B cell (primary cell): Measurements from ENCODE around the gene GATA6. TPM values are rescaled to one million over a fixed set of nuclear protein-coding genes. Genes with fewer than 3 reads are reported as not detected.

Source experiments
- ATAC-seq: fragments of 200-7000 bp; cut with Tn5 transposase; one replicate; pipeline ENCODE4 v1.10.0; 2021; ENCODE audit warnings: low read depth, mild to moderate bottlenecking, moderate number of reproducible peaks, moderate library complexity
- CTCF ChIA-PET: fragments of 350-600 bp; sonication (Branson Sonifier 250); formaldehyde crosslinking; loops from one replicate; lab custom pipeline; 2021; ENCODE audit warnings: antibody characterized with exemption, inconsistent platforms; lab: Charles Lee
- POLR2A ChIA-PET: fragments of 350-600 bp; sonication (Branson Sonifier 250); formaldehyde crosslinking; loops from one replicate; lab custom pipeline; 2021; ENCODE audit warnings: antibody characterized with exemption; lab: Charles Lee
- DNase-seq: peaks from one replicate; pipeline ENCODE4 v3.0.0; 2013
- H2AFZ ChIP-seq: 2 replicates; pipeline ENCODE4 v1.6.1; 2012; ENCODE audit warnings: mild to moderate bottlenecking, low read depth, low read length; ENCODE audit not compliant: insufficient read depth, poor library complexity, severe bottlenecking
- H3K27ac ChIP-seq, 2 donors: 1 replicate in 1 of 2; 2 replicates in 1 of 2; pipeline ENCODE4 v1.5.1; 2012 to 2013; ENCODE audit warnings: low read length in 2 of 2, mild to moderate bottlenecking in 2 of 2, moderate library complexity in 1 of 2
- H3K27me3 ChIP-seq, 4 experiments: fragments of 200-600 bp in 1 of 4; sonication (generic) in 1 of 4; replicated peaks in 1 of 4; 1 replicate in 2 of 4; 2 replicates in 2 of 4; pipeline versions ENCODE4 v1.6.1 to v1.7.0; 2013 to 2016; ENCODE audit warnings: low read length in 3 of 4, mild to moderate bottlenecking in 2 of 4, mixed read lengths in 1 of 4, moderate library complexity in 1 of 4; ENCODE audit not compliant: insufficient read depth in 4 of 4, control insufficient read depth in 3 of 4; ENCODE audit errors: control extremely low read depth in 1 of 4
- H3K36me3 ChIP-seq, 2 experiments: replicated peaks in 1 of 2; 1 replicate in 1 of 2; 2 replicates in 1 of 2; pipeline versions ENCODE4 v1.6.1 to v1.7.1; 2013; ENCODE audit warnings: low read length in 1 of 2; ENCODE audit not compliant: insufficient read depth in 2 of 2, control insufficient read depth in 1 of 2; ENCODE audit errors: control extremely low read depth in 1 of 2, extremely low read depth in 1 of 2
- H3K4me1 ChIP-seq, 2 donors: fragments of 200-600 bp in 1 of 2; sonication (generic) in 1 of 2; 1 replicate in 1 of 2; 2 replicates in 1 of 2; pipeline versions ENCODE4 v1.5.1 to v1.6.1; 2013 to 2017; ENCODE audit warnings: low read length in 2 of 2; ENCODE audit not compliant: control insufficient read depth in 2 of 2, insufficient read depth in 2 of 2
- H3K4me2 ChIP-seq: replicated peaks from 2 replicates; pipeline ENCODE3; 2012; ENCODE audit warnings: mild to moderate bottlenecking, low read depth, low read length; ENCODE audit not compliant: poor library complexity, severe bottlenecking
- H3K4me3 ChIP-seq, 5 experiments: fragments of 200-600 bp in 1 of 5; sonication (generic) in 1 of 5; 1 replicate in 3 of 5; 2 replicates in 2 of 5; pipeline versions ENCODE4 v1.5.1 to v1.7.0; 2011 to 2016; ENCODE audit warnings: low read length in 4 of 5, mild to moderate bottlenecking in 4 of 5, low read depth in 2 of 5, control low read depth in 1 of 5, moderate library complexity in 1 of 5; ENCODE audit not compliant: insufficient read depth in 1 of 5; ENCODE audit errors: control extremely low read depth in 1 of 5, extremely low read depth in 1 of 5
- H3K79me2 ChIP-seq: fragments of 200-600 bp; sonication (generic); one replicate; pipeline ENCODE4 v1.6.0; 2016; ENCODE audit warnings: low read length; ENCODE audit not compliant: control insufficient read depth, insufficient read depth
- H3K9ac ChIP-seq: fragments of 200-600 bp; sonication (generic); 2 replicates; pipeline ENCODE4 v1.6.1; 2017; ENCODE audit warnings: mild to moderate bottlenecking, low read length, moderate library complexity
- H3K9me3 ChIP-seq, 3 donors: one replicate each; pipeline versions ENCODE4 v1.6.1 to v1.7.1; 2013; ENCODE audit warnings: low read length in 2 of 3; ENCODE audit not compliant: control insufficient read depth in 2 of 3, insufficient read depth in 1 of 3; ENCODE audit errors: control extremely low read depth in 1 of 3
- H4K20me1 ChIP-seq: 2 replicates; pipeline ENCODE4 v1.6.0; 2012; ENCODE audit warnings: mild to moderate bottlenecking, low read length; ENCODE audit not compliant: insufficient read depth, control insufficient read depth, poor library complexity, severe bottlenecking
- H3K27ac Mint-ChIP-seq: one replicate; pipeline ENCODE4 v1.8.0; 2021; ENCODE audit warnings: mixed read lengths
- H3K27me3 Mint-ChIP-seq: one replicate; pipeline ENCODE4 v1.8.0; 2021; ENCODE audit warnings: mixed read lengths
- H3K4me1 Mint-ChIP-seq: one replicate; pipeline ENCODE4 v1.8.0; 2021; ENCODE audit warnings: mixed read lengths
- H3K4me3 Mint-ChIP-seq: one replicate; pipeline ENCODE4 v1.8.0; 2021; ENCODE audit warnings: mixed read lengths
- H3K9me3 Mint-ChIP-seq: one replicate; pipeline ENCODE4 v1.8.0; 2022; ENCODE audit warnings: mixed read lengths; ENCODE audit not compliant: insufficient read depth
- EZH2 ChIP-seq: IDR thresholded peaks from 2 replicates; pipeline ENCODE4 v1.6.1; 2012; ENCODE audit warnings: borderline replicate concordance, low read depth, mild to moderate bottlenecking, moderate library complexity, low read length; ENCODE audit not compliant: insufficient read depth, poor library complexity, severe bottlenecking
- WGBS: methylation state at CpG from one replicate; pipeline ENCODE4 v1.1.5; 2013; ENCODE audit warnings: missing lambda C conversion rate; ENCODE audit not compliant: insufficient coverage; 5-methylcytosine and 5-hydroxymethylcytosine counted together
- intact Hi-C: fragments of 100-400 bp; cut with micrococcal nuclease; formaldehyde crosslinking; loops from one replicate; pipeline ENCODE4 v1.10.0; 2022
- polyA plus RNA-seq: library from polyadenylated mRNA; depleted of rRNA; stranded (reverse); fragments of >200 nt; gene quantifications from 2 replicates; pipeline ENCODE4 v1.2.3, GENCODE V29; 2012
- small RNA-seq: library from RNA; depleted of rRNA; stranded (forward); fragments of <200 nt; gene quantifications from one replicate; pipeline ENCODE3, GENCODE V24; 2012; ENCODE audit warnings: low replicate concordance, low read depth; ENCODE audit not compliant: insufficient read length
- total RNA-seq, 2 donors: library from RNA; stranded (reverse); fragments of 120-200 nt in 1 of 2; gene quantifications; 1 replicate in 1 of 2; 2 replicates in 1 of 2; pipeline versions ENCODE4 v1.2.3 to v1.2.4, GENCODE V29; 2013 to 2022
- TF ChIP-seq, protein P1 (sequence below): fragments of 200-600 bp; IDR thresholded peaks from one replicate; pipeline ENCODE4 v1.8.0; 2022; ENCODE audit warnings: antibody characterized with exemption, mild to moderate bottlenecking

GATA6 gene
- total and polyA plus RNA-seq, 2 donors (not counting 1 experiment from before 2014, with no cell fraction given): not detected

DNA sequence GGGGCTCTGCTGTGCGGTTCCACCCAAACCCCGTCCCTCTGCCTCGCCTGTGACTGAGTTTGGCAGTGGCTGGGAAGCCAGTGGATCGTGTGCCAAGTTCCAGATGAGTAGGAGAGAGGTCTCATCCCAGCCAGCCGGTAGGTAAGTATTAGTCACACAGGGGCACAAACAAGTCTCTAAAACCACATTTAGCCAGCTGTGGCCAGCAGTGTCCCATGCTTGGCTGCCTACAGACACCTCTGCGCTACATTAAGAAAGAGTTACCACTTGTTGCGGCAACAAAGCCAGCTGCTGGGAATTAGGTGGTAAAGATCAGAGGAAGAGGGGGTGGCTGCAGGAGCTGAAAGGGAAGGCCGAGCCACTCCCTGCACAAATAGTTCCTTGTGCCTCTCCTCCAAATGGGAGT lies 81.2 kb downstream of the GATA6 start:
- H3K27ac ChIP-seq: no peak overlapping the region
- TF ChIP-seq, protein P1, sequence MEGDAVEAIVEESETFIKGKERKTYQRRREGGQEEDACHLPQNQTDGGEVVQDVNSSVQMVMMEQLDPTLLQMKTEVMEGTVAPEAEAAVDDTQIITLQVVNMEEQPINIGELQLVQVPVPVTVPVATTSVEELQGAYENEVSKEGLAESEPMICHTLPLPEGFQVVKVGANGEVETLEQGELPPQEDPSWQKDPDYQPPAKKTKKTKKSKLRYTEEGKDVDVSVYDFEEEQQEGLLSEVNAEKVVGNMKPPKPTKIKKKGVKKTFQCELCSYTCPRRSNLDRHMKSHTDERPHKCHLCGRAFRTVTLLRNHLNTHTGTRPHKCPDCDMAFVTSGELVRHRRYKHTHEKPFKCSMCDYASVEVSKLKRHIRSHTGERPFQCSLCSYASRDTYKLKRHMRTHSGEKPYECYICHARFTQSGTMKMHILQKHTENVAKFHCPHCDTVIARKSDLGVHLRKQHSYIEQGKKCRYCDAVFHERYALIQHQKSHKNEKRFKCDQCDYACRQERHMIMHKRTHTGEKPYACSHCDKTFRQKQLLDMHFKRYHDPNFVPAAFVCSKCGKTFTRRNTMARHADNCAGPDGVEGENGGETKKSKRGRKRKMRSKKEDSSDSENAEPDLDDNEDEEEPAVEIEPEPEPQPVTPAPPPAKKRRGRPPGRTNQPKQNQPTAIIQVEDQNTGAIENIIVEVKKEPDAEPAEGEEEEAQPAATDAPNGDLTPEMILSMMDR: no peak
- no peak for TF ChIP-seq EZH2
- H3K27ac Mint-ChIP-seq: no peak overlapping the region
- no peaks in the 10 kb centered on the region for H4K20me1 ChIP-seq
- H3K9me3 ChIP-seq: peaks cover 0 to 21% (median 0%) of the 10 kb centered on the region in 3 donors
- no peak overlapping the region for H3K4me3 ChIP-seq
- no peaks in the 10 kb centered on the region for H3K4me1 Mint-ChIP-seq
- no peaks in the 10 kb centered on the region for H3K9me3 Mint-ChIP-seq
- intact Hi-C loops: no loop called here
- CTCF ChIA-PET: no interaction called here
- no peak for ATAC-seq
- H3K9ac ChIP-seq: no peak overlapping the region
- WGBS: 95% methylated on average over 4 of the region's 8 CpGs
- no peaks in the 10 kb centered on the region for H3K36me3 ChIP-seq
- no peaks in the 10 kb centered on the region for H3K4me1 ChIP-seq
- no peaks in the 10 kb centered on the region for H3K79me2 ChIP-seq
- peaks cover 6% of the 10 kb centered on the region for H3K27me3 Mint-ChIP-seq
- no peaks in the 10 kb centered on the region for H3K27me3 ChIP-seq
- H3K4me3 Mint-ChIP-seq: no peak overlapping the region
- H2AFZ ChIP-seq: no peak overlapping the region
- no peak for DNase-seq
- H3K4me2 ChIP-seq: no peak overlapping the region
- POLR2A ChIA-PET: no interaction called here

Small RNAs within 50 kb of the gene (small RNA-seq; reads per million reads assigned to genes)
- gene RNU6-702P: not detected
- gene RNU6ATAC20P: not detected

Other genes starting within 250 kb of the GATA6 start
- gene CTAGE1, start 248.3 kb downstream of the GATA6 start, total RNA-seq: not detected in 2 replicates
- not detected in 2 replicates for gene CTAGE1, start 248.3 kb downstream of the GATA6 start, polyA plus RNA-seq